NCI-H128 (cell line): ENCODE measurements around the gene GIMAP1.

Source experiments
- DNase-seq: peaks from one replicate; lab custom pipeline; 2025; ENCODE audit not compliant: unreplicated experiment; lab: John Stamatoyannopoulos, UW

Gene GIMAP1

DNA sequence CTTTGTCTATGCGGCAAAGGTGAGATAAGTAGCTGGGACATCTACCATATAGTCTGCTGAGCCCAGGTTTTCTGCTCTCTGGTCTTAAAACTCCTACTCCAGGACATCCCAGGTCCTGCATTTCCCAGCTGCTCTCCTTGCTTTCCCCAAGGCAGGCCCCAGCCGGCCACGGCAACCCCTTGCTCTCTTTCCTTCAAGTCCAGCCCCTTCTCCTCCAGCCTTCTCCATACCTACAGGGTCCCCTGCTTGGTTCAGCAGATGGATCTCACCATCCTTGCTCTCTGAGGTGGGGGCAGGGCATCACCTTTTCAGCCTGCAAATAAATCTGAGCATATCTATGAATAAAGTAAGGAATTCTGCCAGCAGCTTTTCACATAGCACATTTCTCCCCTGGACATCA lies 29.5 kb downstream of the GIMAP1 start:
- no peak for DNase-seq

DNA sequence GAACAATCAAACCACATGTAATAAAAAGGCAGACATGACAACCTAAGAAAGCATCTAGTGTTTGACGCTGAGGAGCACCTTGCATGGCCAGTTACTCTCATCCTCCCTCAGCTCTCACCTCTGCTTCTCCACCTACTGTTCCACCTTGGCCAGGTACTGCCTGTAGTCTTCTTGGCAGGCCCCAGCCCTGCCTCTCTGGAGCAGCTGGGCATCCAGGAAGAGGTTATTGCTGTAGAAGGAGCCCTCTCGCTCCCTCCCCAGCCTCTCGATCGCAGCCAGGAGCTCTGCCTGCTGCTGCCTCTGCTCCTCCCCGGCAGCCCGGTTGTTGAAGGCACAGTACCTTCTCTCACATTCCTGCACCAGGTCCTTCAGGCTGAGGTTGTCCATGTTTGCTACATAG lies 30.5 kb downstream of the GIMAP1 start:
- no peak for DNase-seq

DNA sequence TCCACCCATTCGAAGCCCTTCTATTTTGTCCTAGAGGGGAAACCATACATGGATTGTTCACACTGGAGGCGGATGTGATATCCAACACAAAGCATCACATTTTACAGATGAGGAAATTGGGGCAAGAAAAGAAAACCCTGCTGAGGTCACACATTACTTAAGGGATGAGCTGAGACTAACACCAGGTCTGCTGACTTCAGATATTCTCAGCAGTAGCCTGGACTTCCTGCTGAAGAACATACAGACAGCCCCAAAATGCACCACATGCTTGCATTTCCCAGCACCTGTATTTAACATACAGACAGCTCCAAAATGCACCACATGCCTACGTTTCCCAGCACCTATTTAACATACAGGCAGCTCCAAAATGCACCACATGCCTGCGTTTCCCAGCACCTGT lies 32.0 kb downstream of the GIMAP1 start:
- DNase-seq, result no peak

DNA sequence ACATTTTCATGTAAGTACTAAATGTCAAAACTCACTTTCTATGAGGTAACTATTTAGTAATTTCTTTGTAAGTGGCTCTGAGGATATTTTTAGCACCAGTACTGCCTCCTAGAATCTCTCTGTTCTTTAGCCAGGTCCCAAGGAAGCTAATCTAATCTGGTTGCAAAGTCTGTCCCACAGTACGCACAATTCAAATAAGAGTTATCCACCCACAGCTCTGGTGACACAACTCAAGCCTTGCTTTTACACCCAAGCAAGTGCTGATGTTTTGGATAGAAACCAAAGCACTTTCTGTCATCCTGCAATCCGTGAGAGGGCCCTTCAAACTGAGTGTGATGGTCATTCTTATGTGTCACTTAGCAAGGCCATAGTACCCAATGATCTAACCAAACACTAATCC lies 35.3 kb downstream of the GIMAP1 start:
- no peak for DNase-seq

DNA sequence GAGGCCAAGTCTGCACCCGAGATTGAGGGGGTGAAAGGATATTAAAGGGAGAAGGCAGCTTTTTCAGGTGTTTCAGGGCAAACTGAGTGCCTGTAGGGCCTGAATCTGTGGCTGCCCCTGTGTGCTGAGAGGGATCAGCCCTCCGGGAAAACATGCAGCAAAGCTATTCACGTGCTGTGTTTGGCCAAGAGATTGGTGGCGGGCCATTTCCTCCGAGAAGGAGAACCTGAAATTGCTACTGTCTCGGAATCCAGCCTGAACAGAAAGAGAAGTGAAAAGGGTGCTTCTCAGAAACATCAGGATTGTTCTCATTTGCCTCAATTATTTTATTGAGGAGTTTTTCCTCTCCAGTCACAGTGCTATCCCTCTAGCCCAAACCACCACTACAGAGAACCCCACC lies 36.8 kb downstream of the GIMAP1 start:
- no peak for DNase-seq

DNA sequence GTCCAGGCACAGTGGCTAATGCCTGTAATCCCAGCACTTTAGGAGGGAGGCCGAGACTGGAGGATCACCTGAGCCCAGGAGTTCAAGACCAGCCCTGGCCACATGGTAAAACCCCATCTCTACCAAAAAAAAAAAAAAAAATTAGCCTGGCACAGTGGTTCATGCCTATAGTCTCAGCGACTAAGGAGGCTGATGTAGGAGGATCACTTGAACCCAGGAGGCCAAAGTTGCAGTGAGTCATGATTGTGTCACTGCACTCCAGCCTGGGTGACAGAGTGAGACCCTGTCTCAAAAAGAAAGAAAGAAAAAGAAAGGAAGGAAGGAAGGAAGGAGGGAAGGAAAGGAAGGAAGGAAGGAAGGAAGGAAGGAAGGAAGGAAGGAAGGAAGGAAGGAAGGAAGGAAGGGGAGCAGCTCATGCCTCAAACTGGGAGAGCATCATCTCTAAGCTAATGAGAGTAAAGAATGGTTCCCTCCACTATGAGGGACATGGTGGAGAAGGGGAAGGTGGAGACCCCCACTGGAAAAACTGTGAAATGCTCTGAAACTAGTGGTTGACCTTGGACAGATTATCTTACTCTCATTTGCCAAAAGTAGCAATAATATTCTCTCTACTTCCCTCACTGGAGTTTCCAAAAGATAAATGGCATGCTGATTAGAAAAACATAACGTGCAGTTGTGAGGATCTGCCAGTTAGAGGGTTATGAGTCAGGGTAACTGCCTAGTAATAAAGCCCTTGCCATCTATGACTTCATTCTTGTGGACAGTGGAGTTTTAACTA lies 37.6 kb downstream of the GIMAP1 start:
- no peak for DNase-seq

DNA sequence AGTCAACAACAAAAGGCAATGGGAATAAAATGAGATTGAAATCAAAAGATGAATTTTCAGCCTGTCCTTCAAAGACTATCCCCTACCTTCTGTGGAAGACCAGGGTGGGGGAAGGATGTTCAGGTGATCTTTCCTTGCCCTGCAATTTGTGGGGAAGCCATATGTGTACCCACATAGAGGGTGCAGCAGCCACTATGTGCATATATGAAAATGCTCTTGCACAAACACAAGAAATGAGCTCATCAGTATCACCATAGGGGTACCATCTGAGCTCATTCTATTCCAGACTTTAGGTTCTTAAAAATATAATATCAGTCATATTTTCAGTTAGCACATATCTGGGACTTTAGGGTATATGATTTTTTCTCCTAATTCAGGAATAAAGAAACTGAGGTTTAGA lies 38.5 kb downstream of the GIMAP1 start:
- no peak for DNase-seq

DNA sequence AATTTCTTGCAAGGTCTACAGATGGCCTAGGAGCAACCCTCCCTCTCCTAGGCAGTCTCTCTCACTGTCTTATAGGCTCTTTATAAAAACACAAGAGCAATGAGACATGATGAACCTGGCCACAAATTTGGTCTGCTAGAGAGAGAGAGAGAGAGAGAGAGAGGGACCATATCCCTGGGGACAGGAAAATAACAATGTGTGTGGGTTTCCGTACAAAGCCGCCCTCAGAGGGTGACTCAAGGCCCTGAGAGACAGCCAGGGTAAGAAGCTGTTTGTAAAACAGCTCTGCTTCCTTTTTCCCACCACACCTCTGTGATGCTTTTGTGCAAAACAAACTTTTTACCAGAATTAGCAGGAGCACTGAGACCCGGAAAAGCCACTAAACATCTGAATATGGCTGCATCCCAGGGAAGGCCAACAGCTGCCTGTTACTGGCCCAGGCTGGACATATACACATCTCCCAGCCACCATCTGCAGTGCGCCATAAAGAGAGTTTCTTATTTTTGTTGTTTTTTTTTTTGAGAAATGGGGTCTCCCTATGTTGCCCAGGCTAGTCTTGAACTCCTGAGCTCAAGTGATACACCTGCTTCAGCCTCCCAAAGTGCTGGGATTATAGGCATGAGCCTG lies 39.2 kb downstream of the GIMAP1 start:
- no peak for DNase-seq

DNA sequence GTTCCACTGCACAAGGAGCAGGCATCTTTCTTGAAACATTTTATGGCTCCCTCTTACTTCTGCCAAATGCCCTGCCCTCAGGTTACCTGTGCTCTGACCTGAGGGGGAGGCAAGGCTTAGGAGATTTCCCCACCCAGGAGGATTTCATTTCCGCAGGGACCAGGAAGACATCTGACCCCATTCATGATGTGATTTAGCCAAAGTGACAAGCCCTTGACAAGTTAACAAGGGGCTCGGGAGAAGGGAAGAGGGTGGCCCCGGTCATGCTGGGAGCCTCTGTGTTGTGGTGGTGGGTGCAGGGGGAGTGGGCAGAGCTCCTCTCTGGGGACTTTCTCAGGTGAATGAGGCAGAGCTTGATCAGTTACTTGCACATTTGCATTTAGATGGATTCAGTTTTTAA lies 39.8 kb downstream of the GIMAP1 start:
- DNase-seq, result no peak

DNA sequence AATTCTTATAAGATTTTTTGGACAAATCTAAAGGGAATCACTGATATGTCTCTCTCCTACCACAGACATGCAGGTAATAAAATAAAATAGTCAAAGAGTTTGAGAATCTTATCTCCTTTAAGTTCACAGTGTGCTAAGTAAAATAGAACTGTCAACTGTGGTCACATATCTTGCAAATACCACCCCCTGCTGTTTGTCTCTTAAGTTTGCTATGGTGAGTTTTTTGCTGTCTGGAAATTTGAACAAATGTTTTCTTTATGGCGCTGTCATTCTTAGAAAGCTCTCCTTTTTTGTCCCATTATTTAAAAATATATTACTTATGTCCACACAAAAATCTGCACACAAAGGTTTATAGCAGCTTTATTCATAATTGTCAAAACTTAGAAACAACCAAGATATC lies 40.4 kb downstream of the GIMAP1 start:
- DNase-seq, result no peak

DNA sequence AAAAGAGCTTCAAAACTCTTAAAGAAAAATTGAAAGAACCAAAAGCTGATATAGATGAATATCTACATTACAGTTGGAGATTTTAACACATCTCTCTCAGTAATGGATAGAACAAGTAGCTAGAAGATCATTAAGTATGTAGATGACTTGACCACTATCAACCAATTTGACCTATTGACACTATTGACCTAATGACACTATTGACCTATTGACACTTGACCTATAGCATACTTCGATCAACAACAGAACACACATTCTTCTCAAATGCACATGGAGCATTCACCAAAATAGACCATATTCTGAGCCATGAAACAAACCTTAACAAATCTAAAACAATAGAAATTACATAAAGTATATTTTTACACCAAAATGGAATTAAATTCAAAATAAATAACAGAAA lies 43.1 kb downstream of the GIMAP1 start:
- DNase-seq, result no peak

DNA sequence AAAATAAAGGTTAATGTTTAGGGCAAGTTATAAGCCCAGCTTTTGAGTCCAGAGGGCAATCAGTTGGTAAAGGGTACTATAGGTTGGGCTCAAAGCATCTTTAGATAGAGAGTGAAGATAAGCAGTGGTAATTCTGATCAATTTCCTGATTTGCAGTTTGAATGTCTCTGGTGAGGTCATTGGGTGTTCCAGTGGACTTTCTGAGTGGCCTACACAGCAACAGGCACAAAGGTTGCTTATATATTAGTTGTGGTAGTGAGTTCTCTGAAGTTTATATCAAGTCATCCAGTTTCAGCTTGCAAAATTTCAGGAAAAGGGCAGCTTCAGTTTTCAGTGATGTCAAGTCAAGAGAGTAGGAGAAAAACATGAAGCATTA lies 49.9 kb downstream of the GIMAP1 start:
- no peak for DNase-seq

DNA sequence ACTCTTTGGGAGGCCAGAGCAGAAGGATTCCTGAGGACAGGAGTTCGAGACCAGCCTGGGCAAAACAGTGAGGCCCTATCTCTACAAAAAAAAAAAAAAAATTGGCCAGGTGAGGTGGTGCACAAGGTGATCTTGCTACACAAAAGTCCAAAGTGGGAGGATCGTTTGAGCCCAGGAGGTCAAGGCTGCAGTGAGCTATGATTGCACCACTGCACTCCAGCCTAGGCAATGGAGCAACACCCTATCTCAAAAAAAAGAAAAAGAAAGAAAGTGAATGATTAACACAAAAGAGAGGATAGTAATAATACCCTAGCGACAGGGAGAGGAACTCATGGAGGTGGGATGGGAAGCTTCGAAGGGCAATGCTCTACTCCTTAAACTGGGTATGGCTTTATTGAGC lies 53.4 kb downstream of the GIMAP1 start:
- no peak for DNase-seq
